ENCODE results near the gene PHLDB3. TPM values are rescaled to one million over a fixed set of nuclear protein-coding genes. Genes with fewer than 3 reads are reported as not detected.
A peak's percentile ranks its signal among the peaks of the same experiment; 100 is the strongest.

The PHLDB3 gene
- total and polyA plus RNA-seq, 2 of the 13 experiments (the other 11 are each of a cell fraction or from before 2014, with no cell fraction given) = 11.3 to 14.5 TPM

DNA sequence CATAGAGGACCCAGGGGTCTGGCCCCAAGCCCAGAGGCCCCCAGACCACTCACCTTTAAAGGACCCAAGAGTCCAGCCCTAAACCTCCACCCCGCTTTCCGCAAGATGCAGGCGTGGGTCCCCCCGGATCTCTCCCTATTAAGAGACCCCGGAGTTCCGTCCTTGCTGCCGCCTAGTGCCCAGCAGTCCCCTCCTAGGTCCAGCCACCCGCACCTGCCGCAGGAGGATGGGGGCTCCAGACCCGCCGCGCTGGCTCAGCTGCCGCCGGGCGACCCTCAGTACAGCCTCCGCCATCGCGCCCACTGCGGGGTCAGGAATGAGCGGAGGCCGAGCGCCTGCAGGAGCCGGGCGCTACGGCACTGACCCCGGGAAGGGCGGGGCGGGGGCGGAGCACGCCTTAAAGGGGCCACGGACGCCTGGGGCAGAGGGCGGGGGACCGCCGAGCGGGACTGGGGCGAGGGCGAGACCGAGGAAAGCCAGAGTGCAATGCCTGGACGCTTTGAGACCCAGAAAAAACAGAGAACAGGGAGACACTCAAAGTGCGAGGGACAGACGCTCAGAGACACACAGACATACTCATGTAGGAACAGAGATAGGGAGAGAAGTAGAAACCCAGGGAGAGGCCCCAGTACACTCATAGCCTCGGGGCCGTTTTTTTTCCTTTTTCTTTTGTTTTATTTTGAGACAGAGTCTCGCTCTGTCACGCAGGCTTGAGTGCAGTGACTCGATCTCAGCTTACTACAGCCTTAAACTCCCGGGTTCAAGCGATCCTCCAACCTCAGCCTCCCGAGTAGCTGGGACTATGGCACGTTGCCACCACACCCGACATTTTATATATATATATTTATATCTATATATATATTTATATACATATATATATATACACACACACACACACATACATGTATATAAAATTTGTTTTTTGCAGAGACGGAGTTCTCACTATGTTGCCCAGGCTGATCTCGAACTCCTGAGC, 22.6 kb upstream of the PHLDB3 start, which contains the start of gene ETHE1 (continued):
- TF ChIP-seq ZFX (CRISPR knock-in tag; IDR thresholded peaks at IDR 0.05; ENCODE audit: low read depth) = peak; percentile 74
- no peak for TF ChIP-seq SRSF9 (IDR thresholded peaks at IDR 0.05; ENCODE audit: borderline replicate concordance, insufficient read depth, low read depth, low read length, poor library complexity, severe bottlenecking)
- TF ChIP-seq TAF1 (CRISPR knock-in tag; IDR thresholded peaks at IDR 0.05) = peak; percentile 95
- TF ChIP-seq, protein P1, sequence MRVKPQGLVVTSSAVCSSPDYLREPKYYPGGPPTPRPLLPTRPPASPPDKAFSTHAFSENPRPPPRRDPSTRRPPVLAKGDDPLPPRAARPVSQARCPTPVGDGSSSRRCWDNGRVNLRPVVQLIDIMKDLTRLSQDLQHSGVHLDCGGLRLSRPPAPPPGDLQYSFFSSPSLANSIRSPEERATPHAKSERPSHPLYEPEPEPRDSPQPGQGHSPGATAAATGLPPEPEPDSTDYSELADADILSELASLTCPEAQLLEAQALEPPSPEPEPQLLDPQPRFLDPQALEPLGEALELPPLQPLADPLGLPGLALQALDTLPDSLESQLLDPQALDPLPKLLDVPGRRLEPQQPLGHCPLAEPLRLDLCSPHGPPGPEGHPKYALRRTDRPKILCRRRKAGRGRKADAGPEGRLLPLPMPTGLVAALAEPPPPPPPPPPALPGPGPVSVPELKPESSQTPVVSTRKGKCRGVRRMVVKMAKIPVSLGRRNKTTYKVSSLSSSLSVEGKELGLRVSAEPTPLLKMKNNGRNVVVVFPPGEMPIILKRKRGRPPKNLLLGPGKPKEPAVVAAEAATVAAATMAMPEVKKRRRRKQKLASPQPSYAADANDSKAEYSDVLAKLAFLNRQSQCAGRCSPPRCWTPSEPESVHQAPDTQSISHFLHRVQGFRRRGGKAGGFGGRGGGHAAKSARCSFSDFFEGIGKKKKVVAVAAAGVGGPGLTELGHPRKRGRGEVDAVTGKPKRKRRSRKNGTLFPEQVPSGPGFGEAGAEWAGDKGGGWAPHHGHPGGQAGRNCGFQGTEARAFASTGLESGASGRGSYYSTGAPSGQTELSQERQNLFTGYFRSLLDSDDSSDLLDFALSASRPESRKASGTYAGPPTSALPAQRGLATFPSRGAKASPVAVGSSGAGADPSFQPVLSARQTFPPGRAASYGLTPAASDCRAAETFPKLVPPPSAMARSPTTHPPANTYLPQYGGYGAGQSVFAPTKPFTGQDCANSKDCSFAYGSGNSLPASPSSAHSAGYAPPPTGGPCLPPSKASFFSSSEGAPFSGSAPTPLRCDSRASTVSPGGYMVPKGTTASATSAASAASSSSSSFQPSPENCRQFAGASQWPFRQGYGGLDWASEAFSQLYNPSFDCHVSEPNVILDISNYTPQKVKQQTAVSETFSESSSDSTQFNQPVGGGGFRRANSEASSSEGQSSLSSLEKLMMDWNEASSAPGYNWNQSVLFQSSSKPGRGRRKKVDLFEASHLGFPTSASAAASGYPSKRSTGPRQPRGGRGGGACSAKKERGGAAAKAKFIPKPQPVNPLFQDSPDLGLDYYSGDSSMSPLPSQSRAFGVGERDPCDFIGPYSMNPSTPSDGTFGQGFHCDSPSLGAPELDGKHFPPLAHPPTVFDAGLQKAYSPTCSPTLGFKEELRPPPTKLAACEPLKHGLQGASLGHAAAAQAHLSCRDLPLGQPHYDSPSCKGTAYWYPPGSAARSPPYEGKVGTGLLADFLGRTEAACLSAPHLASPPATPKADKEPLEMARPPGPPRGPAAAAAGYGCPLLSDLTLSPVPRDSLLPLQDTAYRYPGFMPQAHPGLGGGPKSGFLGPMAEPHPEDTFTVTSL (CRISPR knock-in tag; IDR thresholded peaks at IDR 0.05; ENCODE audit: borderline replicate concordance) = no peak
- TF ChIP-seq ZNF350 (CRISPR knock-in tag; IDR thresholded peaks at IDR 0.05; ENCODE audit: borderline replicate concordance, low read depth) = peak; percentile 58
- TF ChIP-seq, protein P2, sequence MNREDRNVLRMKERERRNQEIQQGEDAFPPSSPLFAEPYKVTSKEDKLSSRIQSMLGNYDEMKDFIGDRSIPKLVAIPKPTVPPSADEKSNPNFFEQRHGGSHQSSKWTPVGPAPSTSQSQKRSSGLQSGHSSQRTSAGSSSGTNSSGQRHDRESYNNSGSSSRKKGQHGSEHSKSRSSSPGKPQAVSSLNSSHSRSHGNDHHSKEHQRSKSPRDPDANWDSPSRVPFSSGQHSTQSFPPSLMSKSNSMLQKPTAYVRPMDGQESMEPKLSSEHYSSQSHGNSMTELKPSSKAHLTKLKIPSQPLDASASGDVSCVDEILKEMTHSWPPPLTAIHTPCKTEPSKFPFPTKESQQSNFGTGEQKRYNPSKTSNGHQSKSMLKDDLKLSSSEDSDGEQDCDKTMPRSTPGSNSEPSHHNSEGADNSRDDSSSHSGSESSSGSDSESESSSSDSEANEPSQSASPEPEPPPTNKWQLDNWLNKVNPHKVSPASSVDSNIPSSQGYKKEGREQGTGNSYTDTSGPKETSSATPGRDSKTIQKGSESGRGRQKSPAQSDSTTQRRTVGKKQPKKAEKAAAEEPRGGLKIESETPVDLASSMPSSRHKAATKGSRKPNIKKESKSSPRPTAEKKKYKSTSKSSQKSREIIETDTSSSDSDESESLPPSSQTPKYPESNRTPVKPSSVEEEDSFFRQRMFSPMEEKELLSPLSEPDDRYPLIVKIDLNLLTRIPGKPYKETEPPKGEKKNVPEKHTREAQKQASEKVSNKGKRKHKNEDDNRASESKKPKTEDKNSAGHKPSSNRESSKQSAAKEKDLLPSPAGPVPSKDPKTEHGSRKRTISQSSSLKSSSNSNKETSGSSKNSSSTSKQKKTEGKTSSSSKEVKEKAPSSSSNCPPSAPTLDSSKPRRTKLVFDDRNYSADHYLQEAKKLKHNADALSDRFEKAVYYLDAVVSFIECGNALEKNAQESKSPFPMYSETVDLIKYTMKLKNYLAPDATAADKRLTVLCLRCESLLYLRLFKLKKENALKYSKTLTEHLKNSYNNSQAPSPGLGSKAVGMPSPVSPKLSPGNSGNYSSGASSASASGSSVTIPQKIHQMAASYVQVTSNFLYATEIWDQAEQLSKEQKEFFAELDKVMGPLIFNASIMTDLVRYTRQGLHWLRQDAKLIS (CRISPR knock-in tag; IDR thresholded peaks at IDR 0.05) = no peak
- peak; percentile 39; the same call in 1 of the 2 replicates for TF ChIP-seq MTA1 (CRISPR knock-in tag; IDR thresholded peaks at IDR 0.05; ENCODE audit: borderline replicate concordance)
- TF ChIP-seq, protein P3, sequence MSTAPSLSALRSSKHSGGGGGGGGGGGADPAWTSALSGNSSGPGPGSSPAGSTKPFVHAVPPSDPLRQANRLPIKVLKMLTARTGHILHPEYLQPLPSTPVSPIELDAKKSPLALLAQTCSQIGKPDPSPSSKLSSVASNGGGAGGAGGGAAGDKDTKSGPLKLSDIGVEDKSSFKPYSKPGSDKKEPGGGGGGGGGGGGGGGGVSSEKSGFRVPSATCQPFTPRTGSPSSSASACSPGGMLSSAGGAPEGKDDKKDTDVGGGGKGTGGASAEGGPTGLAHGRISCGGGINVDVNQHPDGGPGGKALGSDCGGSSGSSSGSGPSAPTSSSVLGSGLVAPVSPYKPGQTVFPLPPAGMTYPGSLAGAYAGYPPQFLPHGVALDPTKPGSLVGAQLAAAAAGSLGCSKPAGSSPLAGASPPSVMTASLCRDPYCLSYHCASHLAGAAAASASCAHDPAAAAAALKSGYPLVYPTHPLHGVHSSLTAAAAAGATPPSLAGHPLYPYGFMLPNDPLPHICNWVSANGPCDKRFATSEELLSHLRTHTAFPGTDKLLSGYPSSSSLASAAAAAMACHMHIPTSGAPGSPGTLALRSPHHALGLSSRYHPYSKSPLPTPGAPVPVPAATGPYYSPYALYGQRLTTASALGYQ (CRISPR knock-in tag; IDR thresholded peaks at IDR 0.05) = peak; percentile 64; the same call in 1 of the 2 replicates
- TF ChIP-seq IKZF4 (CRISPR knock-in tag; IDR thresholded peaks at IDR 0.05; ENCODE audit: borderline replicate concordance, low read depth, not compliant biosample characterization) = peak; percentile 48
- TF ChIP-seq, protein P4, sequence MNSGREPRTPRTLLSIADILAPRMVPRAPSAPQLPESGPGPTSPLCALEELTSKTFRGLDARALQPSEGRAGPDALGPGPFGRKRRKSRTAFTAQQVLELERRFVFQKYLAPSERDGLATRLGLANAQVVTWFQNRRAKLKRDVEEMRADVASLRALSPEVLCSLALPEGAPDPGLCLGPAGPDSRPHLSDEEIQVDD (CRISPR knock-in tag; IDR thresholded peaks at IDR 0.05; ENCODE audit: borderline replicate concordance) = no peak
- TF ChIP-seq NFIB (CRISPR knock-in tag; IDR thresholded peaks at IDR 0.05; ENCODE audit: borderline replicate concordance) = no peak
- no peak for TF ChIP-seq KDM6A (CRISPR knock-in tag; IDR thresholded peaks at IDR 0.05; ENCODE audit: low read depth)
- 0 out of 2 replicates have a peak, but pooled peaks have one; percentile 45 for TF ChIP-seq ZNF343 (CRISPR knock-in tag; IDR thresholded peaks at IDR 0.05)
- TF ChIP-seq ETV6 (CRISPR knock-in tag; conservative IDR thresholded peaks at IDR 0.05) = peak; percentile 80; the same call in 1 of the 2 replicates
